K562 (cell line): ENCODE measurements around the gene CCDC88C. TPM values are rescaled to one million over a fixed set of nuclear protein-coding genes. Genes with fewer than 3 reads are reported as not detected.

Experiments used
- AFF1 ChIP-seq, 2 experiments: fragments of 450-650 bp; IDR thresholded peaks; 2 replicates each; pipeline ENCODE4 v1.6.1; 2018; ENCODE audit warnings: mild to moderate bottlenecking in 2 of 2, low read depth in 1 of 2; ENCODE audit not compliant: partially characterized antibody in 2 of 2
- GTF2B ChIP-seq: IDR thresholded peaks from 2 replicates; pipeline ENCODE4 v1.6.1; 2011; ENCODE audit not compliant: insufficient read length; ENCODE audit errors: extremely low read depth
- HDAC6 ChIP-seq: IDR thresholded peaks from 2 replicates; pipeline ENCODE4 v1.6.1; 2012; ENCODE audit warnings: low read depth, mild to moderate bottlenecking, control low read depth, inconsistent platforms, low read length, moderate library complexity
- ILK ChIP-seq: fragments of 450-650 bp; IDR thresholded peaks from 2 replicates; pipeline ENCODE4 v1.6.1; 2016; ENCODE audit warnings: missing genetic modification characterization, low read depth, mild to moderate bottlenecking, missing compliant biosample characterization, moderate library complexity, borderline replicate concordance
- MEF2A ChIP-seq: IDR thresholded peaks from 2 replicates; pipeline ENCODE4 v1.6.1; 2011; ENCODE audit warnings: low read depth, mild to moderate bottlenecking, low read length, moderate library complexity; ENCODE audit not compliant: control insufficient read depth
- NFATC3 ChIP-seq: fragments of 450-650 bp; IDR thresholded peaks from 2 replicates; pipeline ENCODE4 v1.6.1; 2017; ENCODE audit warnings: mild to moderate bottlenecking
- PKNOX1 ChIP-seq: fragments of 450-650 bp; IDR thresholded peaks from 2 replicates; pipeline ENCODE4 v1.6.1; 2016
- ZBTB40 ChIP-seq, 2 experiments: fragments of 450-650 bp in 1 of 2; sonication (generic) in 1 of 2; formaldehyde crosslinking in 1 of 2; IDR thresholded peaks; 2 replicates each; pipeline versions ENCODE4 v1.7.1 to v1.9.0; 2016 to 2022; ENCODE audit warnings: inconsistent platforms in 1 of 2, mild to moderate bottlenecking in 1 of 2, missing genetic modification reagents in 1 of 2
- ZNF507 ChIP-seq: conservative IDR thresholded peaks from 2 replicates; pipeline ENCODE4 v1.6.1; 2017; ENCODE audit warnings: missing genetic modification characterization, missing compliant biosample characterization
- ZNF717 ChIP-seq: fragments of 250-450 bp; sonication (Bioruptor Pico); IDR thresholded peaks from 2 replicates; pipeline ENCODE4 v1.5.0; 2021
- polyA plus RNA-seq, 8 experiments: library from polyadenylated mRNA; depleted of rRNA in 4 of 8; stranded (reverse) in 5 of 8; unstranded in 3 of 8; fragments of >200 nt; fragmentation: Nextera tagmentation in 2 of 8; fragmentation: Illumina TruSeq in 1 of 8; extraction: Ambion mirVana in 2 of 8; extraction: Trizol in 1 of 8; gene quantifications; 2 replicates each; pipeline versions ENCODE4 v1.2.1 to v1.2.3, GENCODE V29; 2011 to 2014; ENCODE audit warnings: inconsistent platforms in 1 of 8, missing spikeins in 1 of 8
- total RNA-seq, 7 experiments: library from RNA; depleted of rRNA in 6 of 7; stranded (reverse); fragments of >200 nt in 6 of 7; fragmentation: Illumina TruSeq in 2 of 7; extraction: Trizol in 2 of 7; gene quantifications; 2 replicates each; pipeline versions ENCODE4 v1.2.1 to v1.2.3, GENCODE V29; 2011 to 2021; ENCODE audit warnings: low replicate concordance in 1 of 7

CCDC88C gene
- total and polyA plus RNA-seq, 9 of the 15 experiments (the other 6 are each of a cell fraction or from before 2014, with no cell fraction given), result 0.62 to 22.5 (median 10.7) TPM

GRCh38 chr14:91417983-91418386 is 365 bp upstream of the CCDC88C start (continued):
- no peak for TF ChIP-seq ZBTB40 (IDR thresholded peaks at IDR 0.05)
- TF ChIP-seq ZBTB40 (CRISPR knock-in tag; IDR thresholded peaks at IDR 0.05), result peak; percentile 69
- no peak for TF ChIP-seq HDAC6
- no peak for TF ChIP-seq AFF1 (IDR thresholded peaks at IDR 0.05; ENCODE audit: low read depth in 1 of 2, partially characterized antibody in 2 of 2)
- TF ChIP-seq GTF2B, result no peak
- TF ChIP-seq MEF2A, result no peak
- no peak for TF ChIP-seq ZNF717 (CRISPR knock-in tag)
- no peak for TF ChIP-seq ZNF507 (tag)
- no peak for TF ChIP-seq PKNOX1
- TF ChIP-seq ILK, result no peak
- no peak for TF ChIP-seq NFATC3
